D721Med (cell line): Measurements from ENCODE around the gene GRIA3.

Experiments
- DNase-seq: peaks from one replicate; pipeline ENCODE4 v3.0.0; 2011; ENCODE audit warnings: low spot score; ENCODE audit not compliant: insufficient read length
- FAIRE-seq: peaks from 2 replicates; lab custom pipeline; 2011; peaks lifted over from hg19 to GRCh38; lab: Jason Lieb, UNC
- CTCF ChIP-seq: IDR thresholded peaks from 2 replicates; pipeline ENCODE4 v1.5.1; 2012; ENCODE audit warnings: mild to moderate bottlenecking, control low read depth; ENCODE audit not compliant: insufficient read depth; ENCODE audit errors: missing control alignments

GRIA3 gene

GRCh38 chrX:123311486-123311885 lies 127.4 kb downstream of the GRIA3 start:
- TF ChIP-seq CTCF: no peak
- DNase-seq (no peak), FAIRE-seq (no peak)

- DNase-seq: no peak
- no peak for FAIRE-seq
- TF ChIP-seq CTCF: no peak
Measured at GRCh38 chrX:123313486-123313885, 129.4 kb downstream of the GRIA3 start.

GRCh38 chrX:123320622-123321021 lies 136.5 kb downstream of the GRIA3 start:
- FAIRE-seq: no peak
- no peak for TF ChIP-seq CTCF
- no peak for DNase-seq

DNA sequence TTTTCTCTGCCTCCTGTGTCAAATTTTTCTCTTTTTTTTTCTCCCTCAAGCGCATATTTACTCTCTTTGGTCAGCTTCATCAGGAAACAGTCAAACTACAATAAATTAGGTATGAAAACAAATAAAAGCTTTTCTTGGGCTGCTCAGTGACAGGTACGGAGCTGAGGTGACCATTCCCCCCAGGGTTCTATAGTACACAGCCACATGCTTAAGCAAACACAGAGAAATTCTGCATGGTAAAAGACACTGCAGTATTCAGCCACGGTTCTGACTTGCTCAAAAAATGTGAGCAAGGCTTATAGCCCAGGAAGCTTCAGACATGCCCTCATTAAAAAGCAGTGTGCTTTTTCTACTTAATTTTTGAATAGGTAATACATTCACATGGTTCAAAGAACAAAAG lies 138.5 kb downstream of the GRIA3 start:
- no peak for TF ChIP-seq CTCF
- no peak for FAIRE-seq
- DNase-seq: no peak

- FAIRE-seq (no peak), DNase-seq (no peak)
- no peak for TF ChIP-seq CTCF
Measured at GRCh38 chrX:123324625-123325024, 140.5 kb downstream of the GRIA3 start.

- TF ChIP-seq CTCF: no peak
- no peak for FAIRE-seq
- no peak for DNase-seq
Measured at GRCh38 chrX:123330229-123330942, 146.3 kb downstream of the GRIA3 start.

GRCh38 chrX:123331349-123331748 lies 147.3 kb downstream of the GRIA3 start:
- DNase-seq (no peak), FAIRE-seq (no peak)
- TF ChIP-seq CTCF: no peak
